ENCODE measurements around the gene AMHR2. TPM values are rescaled to one million over a fixed set of nuclear protein-coding genes. Genes with fewer than 3 reads are reported as not detected.
"Not testable (repeated sequence)": the region's sequence is repeated elsewhere in the genome, so short reads cannot be mapped to it uniquely, and the experiment has no call there.

AMHR2 gene
- total and polyA plus RNA-seq, 2 experiments from 2014 or later, result 0.24 TPM; not detected in 1

- TF ChIP-seq ZNF462 (CRISPR knock-in tag; IDR thresholded peaks at IDR 0.05), result no peak
- TF ChIP-seq CREB1 (CRISPR knock-in tag; IDR thresholded peaks at IDR 0.05; ENCODE audit: low read depth), result no peak
- TF ChIP-seq STAT1 (IDR thresholded peaks at IDR 0.05; ENCODE audit: unreplicated experiment), result no peak
These were observed 7.5 kb downstream of the AMHR2 start (continued) for GRCh38 chr12:53431187-53431586.

GRCh38 chr12:53435326-53435725, 11.7 kb downstream of the AMHR2 start:
- ATAC-seq; DNase-seq (ENCODE audit: low spot score); H3K4me3 Mint-ChIP-seq; H2AFZ ChIP-seq; H3K27ac Mint-ChIP-seq; H4K20me1 ChIP-seq (replicated peaks; ENCODE audit: insufficient read depth); H3K4me1 ChIP-seq (ENCODE audit: insufficient read depth); H3K4me2 ChIP-seq; H3K27me3 ChIP-seq (ENCODE audit: insufficient read depth); H3K9me2 ChIP-seq (ENCODE audit: insufficient read depth); H3K36me3 ChIP-seq (ENCODE audit: insufficient read depth); H3K36me3 Mint-ChIP-seq (ENCODE audit: low read depth); H3F3A ChIP-seq (replicated peaks; ENCODE audit: low read depth); H3K4me1 Mint-ChIP-seq; H3K27ac ChIP-seq (ENCODE audit: low read depth); H3K4me3 ChIP-seq; H3K9me3 Mint-ChIP-seq; H3K79me2 ChIP-seq (replicated peaks; ENCODE audit: insufficient read depth); H3K27me3 Mint-ChIP-seq (ENCODE audit: insufficient read depth, low read depth, poor library complexity): not testable (repeated sequence)

- Histone ChIP-seq H3F3A (replicated peaks; ENCODE audit: low read depth) (peaks cover 12% of the 10 kb centered on the region; the same call in 1 of the 2 replicates), H3K79me2 (replicated peaks; ENCODE audit: insufficient read depth) (peaks cover 23% of the 10 kb centered on the region), H3K4me1 (ENCODE audit: insufficient read depth) (peaks cover 27% of the 10 kb centered on the region)
- ATAC-seq; H4K20me1 ChIP-seq (replicated peaks; ENCODE audit: insufficient read depth); H3K36me3 ChIP-seq (ENCODE audit: insufficient read depth); H3K4me3 Mint-ChIP-seq; H3K9me2 ChIP-seq (ENCODE audit: insufficient read depth); H3K27me3 ChIP-seq (ENCODE audit: insufficient read depth); DNase-seq (ENCODE audit: low spot score); H2AFZ ChIP-seq; H3K4me3 ChIP-seq; H3K27ac Mint-ChIP-seq; H3K27ac ChIP-seq (ENCODE audit: low read depth); H3K9me3 Mint-ChIP-seq; H3K4me2 ChIP-seq: not testable (repeated sequence)
- Mint-ChIP-seq H3K36me3 (ENCODE audit: low read depth) (peaks cover 16% of the 10 kb centered on the region), H3K4me1 (peaks cover 19% of the 10 kb centered on the region), H3K27me3 (ENCODE audit: insufficient read depth, low read depth, poor library complexity) (peaks cover 12% of the 10 kb centered on the region)
These were observed 15.9 kb downstream of the AMHR2 start for GRCh38 chr12:53439582-53439981.
